ENCODE data around the gene USB1. TPM values are rescaled to one million over a fixed set of nuclear protein-coding genes. Genes with fewer than 3 reads are reported as not detected.
"Not testable (repeated sequence)": the region's sequence is repeated elsewhere in the genome, so short reads cannot be mapped to it uniquely, and the experiment has no call there.

The USB1 gene
- total RNA-seq, 4 donors from 2014 or later, result 31.4 to 79.0 (median 60.0) TPM

- Histone ChIP-seq H3K4me3 (replicated peaks in 1 of 3) (no peak overlapping the region), H3K27me3 (no peaks in the 10 kb centered on the region), H3K36me3 (peaks cover 6 to 8% of the 10 kb centered on the region in 2 donors), H3K9me3 (no peaks in the 10 kb centered on the region), H3K27ac (no peak overlapping the region), H3K4me1 (peaks cover 21 to 36% of the 10 kb centered on the region in 2 donors)
- 91 to 92% methylated on average over 9 of the region's 9 CpGs for WGBS, 2 donors
- intact Hi-C loops (cut with DNase I), result loop anchor here (2.0 to 5.0 kb wide), 2 partner anchors 102 to 245 kb away; no protein-coding TSS in a partner anchor
- no peak for DNase-seq
- TF ChIP-seq CTCF (IDR thresholded peaks at IDR 0.05) (no peak), POLR2A (IDR thresholded peaks at IDR 0.05) (no peak)
Measured at GRCh38 chr16:58002416-58002800, 1.2 kb downstream of the USB1 start.

GRCh38 chr16:58002936-58003335 is 1.7 kb downstream of the USB1 start:
- 88 to 92% methylated on average over 5 of the region's 5 CpGs for WGBS, 2 donors

GRCh38 chr16:58004736-58005135 is 3.5 kb downstream of the USB1 start:
- not testable (repeated sequence) for DNase-seq; H3K27me3 ChIP-seq; H3K36me3 ChIP-seq; H3K4me3 ChIP-seq (replicated peaks in 1 of 3); H3K9me3 ChIP-seq
- Histone ChIP-seq H3K4me1 (peaks cover 9 to 13% of the 10 kb centered on the region in 2 donors), H3K27ac (peak overlapping the region in 1 of 3 donors; percentile 10)
- 93 to 95% methylated on average over 12 of the region's 12 CpGs for WGBS, 2 donors
- intact Hi-C loops (cut with DNase I), result loop anchor here (5.0 kb wide), 1 partner anchor 247 kb away; no protein-coding TSS in a partner anchor

More at GRCh38 chr16:58002936-58003335, 1.7 kb downstream of the USB1 start:
- no peak for DNase-seq
- H3K27ac ChIP-seq, result no peak overlapping the region
- H3K9me3 ChIP-seq, result no peaks in the 10 kb centered on the region
- H3K36me3 ChIP-seq, result peaks cover under 1 to 3% of the 10 kb centered on the region in 2 donors
- peaks cover 21 to 31% of the 10 kb centered on the region in 2 donors for H3K4me1 ChIP-seq
- intact Hi-C loops (cut with DNase I), result loop anchor here (2.0 to 5.0 kb wide), 2 partner anchors 102 to 246 kb away; no protein-coding TSS in a partner anchor
- TF ChIP-seq CTCF (IDR thresholded peaks at IDR 0.05) (no peak), POLR2A (IDR thresholded peaks at IDR 0.05) (no peak)
- no peak overlapping the region for H3K4me3 ChIP-seq (replicated peaks in 1 of 3)
- no peaks in the 10 kb centered on the region for H3K27me3 ChIP-seq

- Histone ChIP-seq H3K27me3 (no peaks in the 10 kb centered on the region), H3K4me1 (peaks cover 0 to 2% of the 10 kb centered on the region in 2 donors), H3K4me3 (replicated peaks in 1 of 3) (no peak overlapping the region), H3K9me3 (no peaks in the 10 kb centered on the region), H3K27ac (no peak overlapping the region), H3K36me3 (peaks cover 15 to 22% of the 10 kb centered on the region in 2 donors)
- DNase-seq, result peak in 1 of 2 donors; percentile 36
- intact Hi-C loops (cut with DNase I), result loop anchor here (10.0 kb wide), 1 partner anchor 425 kb away; no protein-coding TSS in a partner anchor
- TF ChIP-seq POLR2A (IDR thresholded peaks at IDR 0.05) (no peak), CTCF (IDR thresholded peaks at IDR 0.05) (no peak)
- WGBS, 2 donors, result 68 to 80% methylated on average over 11 of the region's 11 CpGs
Measured at GRCh38 chr16:58009856-58010416, 8.7 kb downstream of the USB1 start.

GRCh38 chr16:58010886-58011285 is 9.7 kb downstream of the USB1 start:
- Histone ChIP-seq H3K27me3 (no peaks in the 10 kb centered on the region), H3K4me1 (no peaks in the 10 kb centered on the region), H3K9me3 (no peaks in the 10 kb centered on the region), H3K4me3 (replicated peaks in 1 of 3) (no peak overlapping the region), H3K27ac (no peak overlapping the region), H3K36me3 (peaks cover 19 to 22% of the 10 kb centered on the region in 2 donors)
- TF ChIP-seq POLR2A (IDR thresholded peaks at IDR 0.05), result no peak
- no peak for TF ChIP-seq CTCF (IDR thresholded peaks at IDR 0.05)
- no peak for DNase-seq
- 68 to 87% methylated on average over 3 of the region's 3 CpGs for WGBS, 2 donors
- intact Hi-C loops (cut with DNase I), result loop anchor here (10.0 kb wide), 1 partner anchor 426 kb away; no protein-coding TSS in a partner anchor

Data from thyroid gland (tissue), 4 donors.